ENCODE measurements around the gene LRRC26. TPM values are rescaled to one million over a fixed set of nuclear protein-coding genes. Genes with fewer than 3 reads are reported as not detected.

LRRC26 gene
- total RNA-seq, 1 experiment from 2014 or later: 2.1 TPM

- Mint-ChIP-seq H3K4me1 (peaks cover 12% of the 10 kb centered on the region), H3K4me3 (no peak overlapping the region), H3K9me3 (no peaks in the 10 kb centered on the region), H3K27me3 (ENCODE audit: low read depth) (no peaks in the 10 kb centered on the region; the same call in 1 of the 2 replicates), H3K27ac (no peak overlapping the region), H3K36me3 (peaks cover 9% of the 10 kb centered on the region)
- ChIA-PET CTCF (no interaction called here), POLR2A (no interaction called here)
- no peak for DNase-seq (ENCODE audit: low spot score)
- no peak for ATAC-seq
- TF ChIP-seq, protein P1, sequence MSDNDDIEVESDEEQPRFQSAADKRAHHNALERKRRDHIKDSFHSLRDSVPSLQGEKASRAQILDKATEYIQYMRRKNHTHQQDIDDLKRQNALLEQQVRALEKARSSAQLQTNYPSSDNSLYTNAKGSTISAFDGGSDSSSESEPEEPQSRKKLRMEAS (CRISPR knock-in tag; IDR thresholded peaks at IDR 0.05): no peak
- TF ChIP-seq ARID4B (CRISPR knock-in tag; IDR thresholded peaks at IDR 0.05; ENCODE audit: borderline replicate concordance) (no peak), SMAD3 (CRISPR knock-in tag; IDR thresholded peaks at IDR 0.05; ENCODE audit: borderline replicate concordance) (no peak), KAT7 (CRISPR knock-in tag; IDR thresholded peaks at IDR 0.05; ENCODE audit: borderline replicate concordance) (no peak), IRF2 (CRISPR knock-in tag; IDR thresholded peaks at IDR 0.05; ENCODE audit: borderline replicate concordance, low read depth) (no peak), EMX1 (CRISPR knock-in tag; IDR thresholded peaks at IDR 0.05) (no peak), ZNF512 (CRISPR knock-in tag; IDR thresholded peaks at IDR 0.05; ENCODE audit: borderline replicate concordance) (no peak), GRHL2 (CRISPR knock-in tag; IDR thresholded peaks at IDR 0.05; ENCODE audit: insufficient replicate concordance, severe bottlenecking) (no peak), SP1 (CRISPR knock-in tag; conservative IDR thresholded peaks at IDR 0.05) (no peak), ZNF423 (CRISPR knock-in tag; IDR thresholded peaks at IDR 0.05) (no peak), ZNF232 (CRISPR knock-in tag; IDR thresholded peaks at IDR 0.05) (no peak), NFYB (CRISPR knock-in tag; conservative IDR thresholded peaks at IDR 0.05; ENCODE audit: low read depth) (no peak)
- TF ChIP-seq, protein P2, sequence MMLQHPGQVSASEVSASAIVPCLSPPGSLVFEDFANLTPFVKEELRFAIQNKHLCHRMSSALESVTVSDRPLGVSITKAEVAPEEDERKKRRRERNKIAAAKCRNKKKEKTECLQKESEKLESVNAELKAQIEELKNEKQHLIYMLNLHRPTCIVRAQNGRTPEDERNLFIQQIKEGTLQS (CRISPR knock-in tag; conservative IDR thresholded peaks at IDR 0.05): no peak
- TF ChIP-seq, protein P3, sequence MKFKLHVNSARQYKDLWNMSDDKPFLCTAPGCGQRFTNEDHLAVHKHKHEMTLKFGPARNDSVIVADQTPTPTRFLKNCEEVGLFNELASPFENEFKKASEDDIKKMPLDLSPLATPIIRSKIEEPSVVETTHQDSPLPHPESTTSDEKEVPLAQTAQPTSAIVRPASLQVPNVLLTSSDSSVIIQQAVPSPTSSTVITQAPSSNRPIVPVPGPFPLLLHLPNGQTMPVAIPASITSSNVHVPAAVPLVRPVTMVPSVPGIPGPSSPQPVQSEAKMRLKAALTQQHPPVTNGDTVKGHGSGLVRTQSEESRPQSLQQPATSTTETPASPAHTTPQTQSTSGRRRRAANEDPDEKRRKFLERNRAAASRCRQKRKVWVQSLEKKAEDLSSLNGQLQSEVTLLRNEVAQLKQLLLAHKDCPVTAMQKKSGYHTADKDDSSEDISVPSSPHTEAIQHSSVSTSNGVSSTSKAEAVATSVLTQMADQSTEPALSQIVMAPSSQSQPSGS (CRISPR knock-in tag; IDR thresholded peaks at IDR 0.05; ENCODE audit: borderline replicate concordance, low read depth): no peak
- TF ChIP-seq, protein P4, sequence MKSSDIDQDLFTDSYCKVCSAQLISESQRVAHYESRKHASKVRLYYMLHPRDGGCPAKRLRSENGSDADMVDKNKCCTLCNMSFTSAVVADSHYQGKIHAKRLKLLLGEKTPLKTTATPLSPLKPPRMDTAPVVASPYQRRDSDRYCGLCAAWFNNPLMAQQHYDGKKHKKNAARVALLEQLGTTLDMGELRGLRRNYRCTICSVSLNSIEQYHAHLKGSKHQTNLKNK (CRISPR knock-in tag; IDR thresholded peaks at IDR 0.05): no peak
- TF ChIP-seq, protein P5, sequence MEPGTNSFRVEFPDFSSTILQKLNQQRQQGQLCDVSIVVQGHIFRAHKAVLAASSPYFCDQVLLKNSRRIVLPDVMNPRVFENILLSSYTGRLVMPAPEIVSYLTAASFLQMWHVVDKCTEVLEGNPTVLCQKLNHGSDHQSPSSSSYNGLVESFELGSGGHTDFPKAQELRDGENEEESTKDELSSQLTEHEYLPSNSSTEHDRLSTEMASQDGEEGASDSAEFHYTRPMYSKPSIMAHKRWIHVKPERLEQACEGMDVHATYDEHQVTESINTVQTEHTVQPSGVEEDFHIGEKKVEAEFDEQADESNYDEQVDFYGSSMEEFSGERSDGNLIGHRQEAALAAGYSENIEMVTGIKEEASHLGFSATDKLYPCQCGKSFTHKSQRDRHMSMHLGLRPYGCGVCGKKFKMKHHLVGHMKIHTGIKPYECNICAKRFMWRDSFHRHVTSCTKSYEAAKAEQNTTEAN (CRISPR knock-in tag; IDR thresholded peaks at IDR 0.05): no peak
- TF ChIP-seq, protein P6, sequence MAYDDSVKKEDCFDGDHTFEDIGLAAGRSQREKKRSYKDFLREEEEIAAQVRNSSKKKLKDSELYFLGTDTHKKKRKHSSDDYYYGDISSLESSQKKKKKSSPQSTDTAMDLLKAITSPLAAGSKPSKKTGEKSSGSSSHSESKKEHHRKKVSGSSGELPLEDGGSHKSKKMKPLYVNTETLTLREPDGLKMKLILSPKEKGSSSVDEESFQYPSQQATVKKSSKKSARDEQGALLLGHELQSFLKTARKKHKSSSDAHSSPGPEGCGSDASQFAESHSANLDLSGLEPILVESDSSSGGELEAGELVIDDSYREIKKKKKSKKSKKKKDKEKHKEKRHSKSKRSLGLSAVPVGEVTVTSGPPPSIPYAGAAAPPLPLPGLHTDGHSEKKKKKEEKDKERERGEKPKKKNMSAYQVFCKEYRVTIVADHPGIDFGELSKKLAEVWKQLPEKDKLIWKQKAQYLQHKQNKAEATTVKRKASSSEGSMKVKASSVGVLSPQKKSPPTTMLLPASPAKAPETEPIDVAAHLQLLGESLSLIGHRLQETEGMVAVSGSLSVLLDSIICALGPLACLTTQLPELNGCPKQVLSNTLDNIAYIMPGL (CRISPR knock-in tag; IDR thresholded peaks at IDR 0.05): no peak
These were observed 13.0 kb upstream of the LRRC26 start for GRCh38 chr9:137182836-137183235.
